ENCODE data around the gene ZNF831.

- TF ChIP-seq CEBPB (IDR thresholded peaks at IDR 0.05; ENCODE audit: borderline replicate concordance in 1 of 2, low read depth in 2 of 2, low read length in 2 of 2) (no peak), EP300 (IDR thresholded peaks at IDR 0.05; ENCODE audit: borderline replicate concordance in 1 of 2, control insufficient read depth in 1 of 2, low read depth in 2 of 2, low read length in 2 of 2) (no peak), EZH2 (IDR thresholded peaks at IDR 0.05; ENCODE audit: borderline replicate concordance, control insufficient read depth, low read depth, low read length) (no peak), SIN3A (IDR thresholded peaks at IDR 0.05; ENCODE audit: low read depth, low read length) (no peak), CTCF (IDR thresholded peaks at IDR 0.05 in 2 of 3, conservative IDR thresholded peaks at IDR 0.05 in 1 of 3; ENCODE audit: control insufficient read depth in 2 of 3, extremely low read depth in 1 of 3, insufficient read depth in 1 of 3, low read depth in 3 of 3, low read length in 3 of 3) (no peak), RELA (IDR thresholded peaks at IDR 0.05; ENCODE audit: borderline replicate concordance, partially characterized antibody) (no peak), E2F4 (IDR thresholded peaks at IDR 0.05; ENCODE audit: low read depth, low read length) (no peak), ZNF217 (IDR thresholded peaks at IDR 0.05) (no peak)
Measured at GRCh38 chr20:59273739-59274357, 110.2 kb downstream of the ZNF831 start.

Measured in GM12878 (cell line).